Lung (tissue), 12 donors: ENCODE results near the gene PPM1L. TPM values are rescaled to one million over a fixed set of nuclear protein-coding genes. Genes with fewer than 3 reads are reported as not detected.

Source experiments
- ATAC-seq: fragments of 200-7000 bp; cut with Tn5 transposase; one replicate; pipeline ENCODE4 v1.9.1; 2020; ENCODE audit warnings: moderate number of reproducible peaks; ENCODE audit not compliant: insufficient read depth, low FRiP score
- DNase-seq, 3 donors: peaks; one replicate each; pipeline ENCODE4 v3.0.0-alpha.2; 2013 to 2017
- H3K27ac ChIP-seq, 2 donors: one replicate each; pipeline ENCODE4 v1.5.1; 2013; ENCODE audit warnings: mild to moderate bottlenecking in 2 of 2, moderate library complexity in 2 of 2, control low read depth in 1 of 2, inconsistent platforms in 1 of 2, low read depth in 1 of 2, low read length in 1 of 2
- H3K27me3 ChIP-seq, 3 donors: one replicate each; pipeline ENCODE4 v1.5.1; 2013; ENCODE audit warnings: low read length in 2 of 3; ENCODE audit not compliant: control insufficient read depth in 3 of 3, insufficient read depth in 3 of 3
- H3K36me3 ChIP-seq, 4 donors: one replicate each; pipeline ENCODE4 v1.5.1; 2013; ENCODE audit warnings: low read length in 4 of 4, mild to moderate bottlenecking in 1 of 4, moderate library complexity in 1 of 4; ENCODE audit not compliant: control insufficient read depth in 4 of 4, insufficient read depth in 4 of 4
- H3K4me1 ChIP-seq, 5 donors: one replicate each; pipeline ENCODE4 v1.5.1; 2013; ENCODE audit warnings: low read length in 5 of 5, mild to moderate bottlenecking in 2 of 5, moderate library complexity in 1 of 5; ENCODE audit not compliant: control insufficient read depth in 5 of 5, insufficient read depth in 5 of 5
- H3K4me3 ChIP-seq: one replicate; pipeline ENCODE4 v1.5.1; 2013; ENCODE audit warnings: mild to moderate bottlenecking, control low read depth, moderate library complexity
- H3K9ac ChIP-seq, 2 donors: one replicate each; pipeline ENCODE4 v1.5.1; 2013; ENCODE audit warnings: low read length in 2 of 2, control low read depth in 1 of 2; ENCODE audit not compliant: insufficient read depth in 1 of 2
- H3K9me3 ChIP-seq, 4 donors: one replicate each; pipeline ENCODE4 v1.5.1; 2013; ENCODE audit warnings: low read length in 3 of 4, mild to moderate bottlenecking in 1 of 4, moderate library complexity in 1 of 4; ENCODE audit not compliant: control insufficient read depth in 4 of 4, insufficient read depth in 3 of 4
- CTCF ChIP-seq: IDR thresholded peaks from 2 replicates; pipeline ENCODE4 v1.5.1; 2012; ENCODE audit warnings: mild to moderate bottlenecking; ENCODE audit errors: control extremely low read depth, extremely low read depth
- WGBS, 2 donors: extraction: QIAGEN DNeasy Blood & Tissue Kit; methylation state at CpG; one replicate each; pipeline ENCODE4 v1.1.7; 2013; 5-methylcytosine and 5-hydroxymethylcytosine counted together
- polyA plus RNA-seq, 2 donors: library from polyadenylated mRNA; stranded (reverse); fragments of 200-250 nt; gene quantifications; one replicate each; pipeline ENCODE4 v1.2.1, GENCODE V29; 2013
- total RNA-seq, 2 donors: library from RNA; depleted of rRNA in 1 of 2; stranded (reverse); fragments of >200 nt in 1 of 2; gene quantifications; one replicate each; pipeline ENCODE4 v1.2.1, GENCODE V29; 2014 to 2021
- donor health status: control.
- donor health status: control.
- donor health status: Bipolar disorder and iron deficiency.
- donor health status: healthy.
- donor health status: DM: yes; HTN: yes; CAD: no.

PPM1L gene
- total and polyA plus RNA-seq, 4 donors, result 1.5 to 17.7 (median 6.7) TPM

DNA sequence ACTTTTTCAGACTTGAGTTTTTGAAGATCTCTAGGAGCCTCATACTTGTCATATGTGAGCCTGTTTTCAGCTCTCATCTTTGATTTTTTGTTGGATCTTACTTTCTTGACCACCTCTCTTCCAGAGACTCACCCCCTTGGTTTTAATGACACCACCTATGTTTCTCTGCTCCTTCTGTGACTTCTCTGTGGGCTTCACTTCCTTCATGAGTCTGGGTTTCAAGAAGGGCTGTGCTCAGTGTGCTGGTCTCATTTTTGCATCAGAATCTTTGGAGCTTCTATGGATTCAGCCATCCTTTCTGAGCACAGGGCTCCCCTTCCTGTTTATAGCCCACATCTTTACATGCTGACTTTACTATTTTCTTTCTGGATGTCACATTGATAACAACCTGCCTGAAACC, 17.7 kb downstream of the PPM1L start:
- DNase-seq, result no peak
- Histone ChIP-seq H3K4me1 (peaks cover 0 to 15% (median 0%) of the 10 kb centered on the region in 5 donors), H3K9ac (no peak overlapping the region), H3K27ac (no peak overlapping the region), H3K36me3 (no peaks in the 10 kb centered on the region), H3K27me3 (no peaks in the 10 kb centered on the region), H3K4me3 (no peak overlapping the region), H3K9me3 (no peaks in the 10 kb centered on the region)
- no peak for ATAC-seq
- no peak for TF ChIP-seq CTCF

GRCh38 chr3:160774172-160774571, 18.1 kb downstream of the PPM1L start:
- Histone ChIP-seq H3K27me3 (no peaks in the 10 kb centered on the region), H3K4me1 (peaks cover 0 to 16% (median 0%) of the 10 kb centered on the region in 5 donors), H3K4me3 (no peak overlapping the region), H3K9me3 (no peaks in the 10 kb centered on the region), H3K9ac (no peak overlapping the region), H3K27ac (no peak overlapping the region), H3K36me3 (no peaks in the 10 kb centered on the region)
- no peak for TF ChIP-seq CTCF
- ATAC-seq (no peak), DNase-seq (no peak)
- WGBS, 2 donors, result 74 to 80% methylated on average over 3 of the region's 3 CpGs

GRCh38 chr3:160778480-160778879, 22.4 kb downstream of the PPM1L start:
- 79 to 89% methylated on average over 1 of the region's 1 CpG for WGBS, 2 donors
- ATAC-seq (no peak), DNase-seq (no peak)
- H3K36me3 ChIP-seq, result no peaks in the 10 kb centered on the region
- no peak overlapping the region for H3K27ac ChIP-seq
- H3K27me3 ChIP-seq, result no peaks in the 10 kb centered on the region
- no peak for TF ChIP-seq CTCF
- peaks cover 0 to 11% (median 0%) of the 10 kb centered on the region in 5 donors for H3K4me1 ChIP-seq
- H3K9me3 ChIP-seq, result no peaks in the 10 kb centered on the region
- no peak overlapping the region for H3K4me3 ChIP-seq
- H3K9ac ChIP-seq, result no peak overlapping the region

GRCh38 chr3:160779040-160779439, 23.0 kb downstream of the PPM1L start:
- ATAC-seq (no peak), DNase-seq (no peak)
- Histone ChIP-seq H3K9me3 (no peaks in the 10 kb centered on the region), H3K27ac (no peak overlapping the region), H3K27me3 (no peaks in the 10 kb centered on the region), H3K36me3 (no peaks in the 10 kb centered on the region), H3K4me1 (peaks cover 0 to 11% (median 0%) of the 10 kb centered on the region in 5 donors), H3K9ac (no peak overlapping the region), H3K4me3 (no peak overlapping the region)
- 51 to 73% methylated on average over 1 of the region's 1 CpG for WGBS, 2 donors
- no peak for TF ChIP-seq CTCF
